ENCODE data around the gene ZMIZ2.

- TF ChIP-seq POLR2A (IDR thresholded peaks at IDR 0.05), result no peak
- TF ChIP-seq, protein P1, sequence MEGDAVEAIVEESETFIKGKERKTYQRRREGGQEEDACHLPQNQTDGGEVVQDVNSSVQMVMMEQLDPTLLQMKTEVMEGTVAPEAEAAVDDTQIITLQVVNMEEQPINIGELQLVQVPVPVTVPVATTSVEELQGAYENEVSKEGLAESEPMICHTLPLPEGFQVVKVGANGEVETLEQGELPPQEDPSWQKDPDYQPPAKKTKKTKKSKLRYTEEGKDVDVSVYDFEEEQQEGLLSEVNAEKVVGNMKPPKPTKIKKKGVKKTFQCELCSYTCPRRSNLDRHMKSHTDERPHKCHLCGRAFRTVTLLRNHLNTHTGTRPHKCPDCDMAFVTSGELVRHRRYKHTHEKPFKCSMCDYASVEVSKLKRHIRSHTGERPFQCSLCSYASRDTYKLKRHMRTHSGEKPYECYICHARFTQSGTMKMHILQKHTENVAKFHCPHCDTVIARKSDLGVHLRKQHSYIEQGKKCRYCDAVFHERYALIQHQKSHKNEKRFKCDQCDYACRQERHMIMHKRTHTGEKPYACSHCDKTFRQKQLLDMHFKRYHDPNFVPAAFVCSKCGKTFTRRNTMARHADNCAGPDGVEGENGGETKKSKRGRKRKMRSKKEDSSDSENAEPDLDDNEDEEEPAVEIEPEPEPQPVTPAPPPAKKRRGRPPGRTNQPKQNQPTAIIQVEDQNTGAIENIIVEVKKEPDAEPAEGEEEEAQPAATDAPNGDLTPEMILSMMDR (IDR thresholded peaks at IDR 0.05), result no peak
Measured at GRCh38 chr7:44738876-44739665, 9.6 kb upstream of the ZMIZ2 start.

Measured in thyroid gland (tissue), 4 donors.